K562 (cell line): Measurements from ENCODE around the gene HOXA2. TPM values are rescaled to one million over a fixed set of nuclear protein-coding genes. Genes with fewer than 3 reads are reported as not detected.

Experiments
- ATAC-seq: fragments of 200-7000 bp; cut with Tn5 transposase; 3 replicates; pipeline ENCODE4 v1.9.1; 2020; ENCODE audit warnings: moderate library complexity
- BruUV-seq: library from RNA; stranded (reverse); fragments of 400-500 nt; replicated peaks from 2 replicates; lab custom pipeline; 2021; lab: Mats Ljungman, UMichigan
- CTCF ChIA-PET: fragments of 300-600 bp; formaldehyde crosslinking; extraction: SDS; loops from one replicate; lab custom pipeline; 2021; ENCODE audit warnings: low intra/inter-chr PET ratio; lab: Yijun Ruan, JAX
- POLR2A ChIA-PET: fragments of 300-600, 350-650 bp; sonication (Branson Sonifier 250); formaldehyde crosslinking; extraction: SDS; loops from one replicate; lab custom pipeline; 2021; ENCODE audit warnings: antibody characterized with exemption, inconsistent platforms; lab: Yijun Ruan, JAX
- DNase-seq, 4 experiments: peaks; one replicate each; pipeline versions ENCODE4 v3.0.0 to v3.0.0-alpha.2; 2011 to 2018; ENCODE audit warnings: low spot score in 3 of 4, mixed read lengths in 3 of 4; ENCODE audit errors: extremely low read depth in 1 of 4
- FAIRE-seq: peaks from 2 replicates; lab custom pipeline; 2011; peaks lifted over from hg19 to GRCh38; lab: Jason Lieb, UNC
- H2AFZ ChIP-seq: 2 replicates; pipeline ENCODE4 v1.6.0; 2011; ENCODE audit warnings: low read depth, low read length, control low read depth, inconsistent platforms
- H3K27ac ChIP-seq: fragments of 200-600 bp; 3 replicates; pipeline ENCODE4 v1.8.0; 2011; ENCODE audit warnings: low read depth, mild to moderate bottlenecking, control low read depth, inconsistent platforms, low read length, moderate library complexity, mixed read lengths; ENCODE audit errors: extremely low read depth
- H3K27me3 ChIP-seq, 2 experiments: fragments of 300-600 bp in 1 of 2; 2 replicates in 1 of 2; 3 replicates in 1 of 2; pipeline versions ENCODE4 v1.6.0 to v1.8.0; 2011; ENCODE audit warnings: inconsistent platforms in 2 of 2, low read length in 2 of 2, mild to moderate bottlenecking in 1 of 2, mixed read lengths in 1 of 2, moderate library complexity in 1 of 2; ENCODE audit not compliant: control insufficient read depth in 2 of 2, insufficient read depth in 2 of 2
- H3K36me3 ChIP-seq: fragments of 300-600 bp; 3 replicates; pipeline ENCODE4 v1.8.0; 2011; ENCODE audit warnings: mild to moderate bottlenecking, low read length, inconsistent platforms; ENCODE audit not compliant: control insufficient read depth, insufficient read depth
- H3K4me1 ChIP-seq, 2 experiments: fragments of 200-600 bp in 1 of 2; replicated peaks in 1 of 2; 2 replicates in 1 of 2; 3 replicates in 1 of 2; pipeline versions ENCODE4 v1.5.1 to v1.8.0; 2011; ENCODE audit warnings: inconsistent platforms in 2 of 2, low read length in 2 of 2, mild to moderate bottlenecking in 1 of 2, mixed read lengths in 1 of 2, moderate library complexity in 1 of 2; ENCODE audit not compliant: control insufficient read depth in 2 of 2, insufficient read depth in 2 of 2
- H3K4me2 ChIP-seq: 2 replicates; pipeline ENCODE4 v1.6.1; 2011; ENCODE audit warnings: low read length, control low read depth, inconsistent platforms, mixed read lengths; ENCODE audit not compliant: insufficient read depth
- H3K4me3 ChIP-seq: fragments of 200-600 bp; sonication (generic), shearing (Covaris generic); 2 replicates; pipeline ENCODE4 v1.5.1; 2016; ENCODE audit warnings: control low read depth, inconsistent platforms
- H3K79me2 ChIP-seq: fragments of 200-600 bp; 3 replicates; pipeline ENCODE4 v1.8.0; 2011; ENCODE audit warnings: low read length, inconsistent platforms; ENCODE audit not compliant: control insufficient read depth, insufficient read depth
- H3K9ac ChIP-seq, 2 experiments: 2 replicates each; pipeline versions ENCODE4 v1.6.0 to v1.6.1; 2011; ENCODE audit warnings: low read depth in 2 of 2, low read length in 2 of 2, control low read depth in 1 of 2, inconsistent platforms in 1 of 2, mild to moderate bottlenecking in 1 of 2, mixed read lengths in 1 of 2; ENCODE audit not compliant: insufficient read depth in 1 of 2
- H3K9me1 ChIP-seq: one replicate; pipeline ENCODE4 v1.6.0; 2011; ENCODE audit warnings: inconsistent platforms, mild to moderate bottlenecking, low read length, moderate library complexity; ENCODE audit not compliant: control insufficient read depth, insufficient read depth
- H3K9me3 ChIP-seq: replicated peaks from 2 replicates; pipeline ENCODE4 v1.5.1; 2011; ENCODE audit warnings: low read depth, low read length, inconsistent platforms; ENCODE audit not compliant: control insufficient read depth, insufficient read depth
- H4K20me1 ChIP-seq: replicated peaks from 2 replicates; pipeline ENCODE4 v1.6.1; 2011; ENCODE audit warnings: low read length, inconsistent platforms, mixed read lengths; ENCODE audit not compliant: control insufficient read depth, insufficient read depth
- KDM2B ChIP-seq: fragments of 250-450 bp; sonication (Bioruptor Pico); IDR thresholded peaks from 2 replicates; pipeline ENCODE4 v1.8.0; 2021; ENCODE audit warnings: mild to moderate bottlenecking, moderate library complexity
- NFXL1 ChIP-seq: fragments of 450-650 bp; formaldehyde crosslinking; IDR thresholded peaks from 2 replicates; pipeline ENCODE4 v1.4.0; 2021; ENCODE audit warnings: mild to moderate bottlenecking
- XRCC4 ChIP-seq: IDR thresholded peaks from one replicate; pipeline ENCODE4 v1.6.1; 2011; ENCODE audit not compliant: insufficient read depth, insufficient read length; ENCODE audit errors: extremely low read depth
- ZNF561 ChIP-seq: fragments of 450-650 bp; formaldehyde crosslinking; conservative IDR thresholded peaks from 2 replicates; pipeline ENCODE4 v1.4.0; 2020; ENCODE audit warnings: mild to moderate bottlenecking, moderate library complexity
- WGBS: fragments of 100-300 bp; shearing (Covaris generic); methylation state at CpG from one replicate; pipeline ENCODE4 v1.1.6; 2016; ENCODE audit warnings: low coverage, mixed read lengths; ENCODE audit not compliant: insufficient coverage; ENCODE audit errors: missing lambda C conversion rate; 5-methylcytosine and 5-hydroxymethylcytosine counted together
- in situ Hi-C: fragments of 300-500 bp; cut with MboI; formaldehyde crosslinking; loops from 4 replicates; pipeline ENCODE4 v1.15.0; 2018; ENCODE audit warnings: inconsistent platforms, mixed read lengths
- intact Hi-C: fragments of 100-400 bp; cut with micrococcal nuclease; formaldehyde crosslinking; loops from 2 replicates; pipeline ENCODE4 v1.14.2; 2022
- polyA plus RNA-seq, 8 experiments: library from polyadenylated mRNA; depleted of rRNA in 4 of 8; stranded (reverse) in 5 of 8; unstranded in 3 of 8; fragments of >200 nt; fragmentation: Nextera tagmentation in 2 of 8; fragmentation: Illumina TruSeq in 1 of 8; extraction: Ambion mirVana in 2 of 8; extraction: Trizol in 1 of 8; gene quantifications; 2 replicates each; pipeline versions ENCODE4 v1.2.1 to v1.2.3, GENCODE V29; 2011 to 2014; ENCODE audit warnings: inconsistent platforms in 1 of 8, missing spikeins in 1 of 8
- total RNA-seq, 7 experiments: library from RNA; depleted of rRNA in 6 of 7; stranded (reverse); fragments of >200 nt in 6 of 7; fragmentation: Illumina TruSeq in 2 of 7; extraction: Trizol in 2 of 7; gene quantifications; 2 replicates each; pipeline versions ENCODE4 v1.2.1 to v1.2.3, GENCODE V29; 2011 to 2021; ENCODE audit warnings: low replicate concordance in 1 of 7
- TF ChIP-seq, protein P1 (sequence below), 2 experiments: fragments of 450-650 bp in 1 of 2; sonication (generic) in 1 of 2; formaldehyde crosslinking in 1 of 2; IDR thresholded peaks; 2 replicates each; pipeline versions ENCODE4 v1.7.1 to v1.9.0; 2016 to 2022; ENCODE audit warnings: inconsistent platforms in 1 of 2, mild to moderate bottlenecking in 1 of 2, missing genetic modification reagents in 1 of 2
- TF ChIP-seq, protein P2 (sequence below): sonication (generic); formaldehyde crosslinking; IDR thresholded peaks from 2 replicates; pipeline ENCODE4 v1.9.0; 2022; ENCODE audit warnings: mild to moderate bottlenecking, missing genetic modification reagents

HOXA2 gene
- total and polyA plus RNA-seq, 9 of the 15 experiments (the other 6 are each of a cell fraction or from before 2014, with no cell fraction given) = 0.04 TPM; not detected in 8

DNA sequence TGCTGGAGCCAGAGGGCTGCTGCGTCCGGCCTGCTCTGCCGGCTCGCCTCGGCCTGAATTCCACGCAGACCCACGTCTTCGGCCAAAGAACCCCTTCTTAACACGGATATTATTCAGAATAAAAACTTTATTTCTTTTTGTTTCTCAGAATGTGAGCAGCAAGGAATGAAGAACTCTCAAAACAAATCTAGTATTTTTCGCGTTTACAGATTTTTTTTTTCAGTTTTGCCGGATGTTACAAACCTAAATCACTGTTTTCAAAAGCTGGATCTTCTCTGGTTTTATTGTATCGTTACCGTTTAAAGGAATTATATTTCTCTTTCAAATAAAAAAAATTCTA lies 4.4 kb upstream of the HOXA2 start:
- H4K20me1 ChIP-seq = no peaks in the 10 kb centered on the region
- in situ Hi-C loops = no loop called here
- BruUV-seq = no TSS peak
- H3K27me3 ChIP-seq = peaks cover 62 to 76% of the 10 kb centered on the region in 2 experiments
- POLR2A ChIA-PET = no interaction called here
- ATAC-seq (no peak), DNase-seq (no peak), FAIRE-seq (no peak)
- intact Hi-C loops = no loop called here
- H3K9ac ChIP-seq = no peak overlapping the region
- no peaks in the 10 kb centered on the region for H3K36me3 ChIP-seq
- CTCF ChIA-PET = no interaction called here
- no peak overlapping the region for H3K27ac ChIP-seq
- no peak overlapping the region for H3K4me3 ChIP-seq
- no peak overlapping the region for H2AFZ ChIP-seq
- H3K79me2 ChIP-seq = no peaks in the 10 kb centered on the region
- H3K9me3 ChIP-seq = no peaks in the 10 kb centered on the region
- H3K4me2 ChIP-seq = no peak overlapping the region
- peaks cover 0 to 15% of the 10 kb centered on the region in 2 experiments; a peak in 2 of 5 replicates for H3K4me1 ChIP-seq
- TF ChIP-seq ZNF561 (CRISPR knock-in tag) (no peak), XRCC4 (no peak), KDM2B (no peak), NFXL1 (CRISPR knock-in tag) (no peak)
- TF ChIP-seq, protein P1, sequence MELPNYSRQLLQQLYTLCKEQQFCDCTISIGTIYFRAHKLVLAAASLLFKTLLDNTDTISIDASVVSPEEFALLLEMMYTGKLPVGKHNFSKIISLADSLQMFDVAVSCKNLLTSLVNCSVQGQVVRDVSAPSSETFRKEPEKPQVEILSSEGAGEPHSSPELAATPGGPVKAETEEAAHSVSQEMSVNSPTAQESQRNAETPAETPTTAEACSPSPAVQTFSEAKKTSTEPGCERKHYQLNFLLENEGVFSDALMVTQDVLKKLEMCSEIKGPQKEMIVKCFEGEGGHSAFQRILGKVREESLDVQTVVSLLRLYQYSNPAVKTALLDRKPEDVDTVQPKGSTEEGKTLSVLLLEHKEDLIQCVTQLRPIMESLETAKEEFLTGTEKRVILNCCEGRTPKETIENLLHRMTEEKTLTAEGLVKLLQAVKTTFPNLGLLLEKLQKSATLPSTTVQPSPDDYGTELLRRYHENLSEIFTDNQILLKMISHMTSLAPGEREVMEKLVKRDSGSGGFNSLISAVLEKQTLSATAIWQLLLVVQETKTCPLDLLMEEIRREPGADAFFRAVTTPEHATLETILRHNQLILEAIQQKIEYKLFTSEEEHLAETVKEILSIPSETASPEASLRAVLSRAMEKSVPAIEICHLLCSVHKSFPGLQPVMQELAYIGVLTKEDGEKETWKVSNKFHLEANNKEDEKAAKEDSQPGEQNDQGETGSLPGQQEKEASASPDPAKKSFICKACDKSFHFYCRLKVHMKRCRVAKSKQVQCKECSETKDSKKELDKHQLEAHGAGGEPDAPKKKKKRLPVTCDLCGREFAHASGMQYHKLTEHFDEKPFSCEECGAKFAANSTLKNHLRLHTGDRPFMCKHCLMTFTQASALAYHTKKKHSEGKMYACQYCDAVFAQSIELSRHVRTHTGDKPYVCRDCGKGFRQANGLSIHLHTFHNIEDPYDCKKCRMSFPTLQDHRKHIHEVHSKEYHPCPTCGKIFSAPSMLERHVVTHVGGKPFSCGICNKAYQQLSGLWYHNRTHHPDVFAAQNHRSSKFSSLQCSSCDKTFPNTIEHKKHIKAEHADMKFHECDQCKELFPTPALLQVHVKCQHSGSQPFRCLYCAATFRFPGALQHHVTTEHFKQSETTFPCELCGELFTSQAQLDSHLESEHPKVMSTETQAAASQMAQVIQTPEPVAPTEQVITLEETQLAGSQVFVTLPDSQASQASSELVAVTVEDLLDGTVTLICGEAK (IDR thresholded peaks at IDR 0.05) = no peak
- TF ChIP-seq, protein P1 (CRISPR knock-in tag; IDR thresholded peaks at IDR 0.05) = no peak
- TF ChIP-seq, protein P2, sequence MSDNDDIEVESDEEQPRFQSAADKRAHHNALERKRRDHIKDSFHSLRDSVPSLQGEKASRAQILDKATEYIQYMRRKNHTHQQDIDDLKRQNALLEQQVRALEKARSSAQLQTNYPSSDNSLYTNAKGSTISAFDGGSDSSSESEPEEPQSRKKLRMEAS (CRISPR knock-in tag) = no peak
- H3K9me1 ChIP-seq = no peaks in the 10 kb centered on the region
- 0% methylated on average over 12 of the region's 14 CpGs for WGBS
